GM12873 (cell line): ENCODE measurements around the gene SDHAF2.

ENCODE experiments used
- TF ChIP-seq, protein P1 (sequence below): IDR thresholded peaks from 2 replicates; pipeline ENCODE4 v1.5.1; 2012; ENCODE audit warnings: low read depth, mild to moderate bottlenecking, moderate library complexity, low read length, control low read depth; ENCODE audit not compliant: insufficient read depth; ENCODE audit errors: missing control alignments

SDHAF2 gene

DNA sequence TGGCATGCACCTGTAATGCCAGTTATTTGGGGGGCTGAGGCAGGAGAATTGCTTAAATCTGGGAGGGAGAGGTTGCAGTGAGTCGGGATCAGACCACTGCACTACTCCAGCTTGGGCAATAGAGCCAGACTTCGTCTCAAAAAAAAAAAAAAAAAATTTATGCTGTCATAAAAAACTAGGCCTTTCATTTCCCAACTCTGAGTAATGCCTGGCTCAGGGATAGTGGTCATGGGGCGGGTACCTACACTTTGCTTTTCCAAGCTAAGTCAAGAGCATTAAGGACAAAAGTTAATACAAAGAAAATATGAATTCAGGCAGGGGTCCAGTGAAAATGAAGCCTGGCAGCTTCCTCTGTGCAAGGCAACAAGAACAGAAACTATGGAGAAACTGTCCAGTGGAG, 16.4 kb upstream of the SDHAF2 start:
- TF ChIP-seq, protein P1, sequence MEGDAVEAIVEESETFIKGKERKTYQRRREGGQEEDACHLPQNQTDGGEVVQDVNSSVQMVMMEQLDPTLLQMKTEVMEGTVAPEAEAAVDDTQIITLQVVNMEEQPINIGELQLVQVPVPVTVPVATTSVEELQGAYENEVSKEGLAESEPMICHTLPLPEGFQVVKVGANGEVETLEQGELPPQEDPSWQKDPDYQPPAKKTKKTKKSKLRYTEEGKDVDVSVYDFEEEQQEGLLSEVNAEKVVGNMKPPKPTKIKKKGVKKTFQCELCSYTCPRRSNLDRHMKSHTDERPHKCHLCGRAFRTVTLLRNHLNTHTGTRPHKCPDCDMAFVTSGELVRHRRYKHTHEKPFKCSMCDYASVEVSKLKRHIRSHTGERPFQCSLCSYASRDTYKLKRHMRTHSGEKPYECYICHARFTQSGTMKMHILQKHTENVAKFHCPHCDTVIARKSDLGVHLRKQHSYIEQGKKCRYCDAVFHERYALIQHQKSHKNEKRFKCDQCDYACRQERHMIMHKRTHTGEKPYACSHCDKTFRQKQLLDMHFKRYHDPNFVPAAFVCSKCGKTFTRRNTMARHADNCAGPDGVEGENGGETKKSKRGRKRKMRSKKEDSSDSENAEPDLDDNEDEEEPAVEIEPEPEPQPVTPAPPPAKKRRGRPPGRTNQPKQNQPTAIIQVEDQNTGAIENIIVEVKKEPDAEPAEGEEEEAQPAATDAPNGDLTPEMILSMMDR = no peak

DNA sequence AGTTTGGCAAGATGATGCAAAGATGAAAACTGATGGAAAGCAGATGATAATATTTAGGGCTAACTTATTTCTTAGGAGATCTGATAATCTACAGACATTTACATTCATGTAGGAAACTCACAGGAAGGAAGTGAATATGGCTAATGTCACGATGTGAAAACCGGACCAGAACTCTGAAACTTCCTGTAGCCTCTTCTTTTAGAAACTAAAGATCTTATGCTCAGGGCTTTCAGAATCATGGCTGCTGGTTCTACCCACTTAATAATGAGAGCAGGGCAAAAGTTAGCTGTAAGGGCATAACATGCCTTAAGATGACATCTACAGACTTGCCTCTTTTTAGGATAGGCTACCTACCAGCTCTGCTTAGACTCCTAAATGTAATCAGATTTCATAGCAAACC, 15.4 kb upstream of the SDHAF2 start:
- TF ChIP-seq, protein P1 = no peak

DNA sequence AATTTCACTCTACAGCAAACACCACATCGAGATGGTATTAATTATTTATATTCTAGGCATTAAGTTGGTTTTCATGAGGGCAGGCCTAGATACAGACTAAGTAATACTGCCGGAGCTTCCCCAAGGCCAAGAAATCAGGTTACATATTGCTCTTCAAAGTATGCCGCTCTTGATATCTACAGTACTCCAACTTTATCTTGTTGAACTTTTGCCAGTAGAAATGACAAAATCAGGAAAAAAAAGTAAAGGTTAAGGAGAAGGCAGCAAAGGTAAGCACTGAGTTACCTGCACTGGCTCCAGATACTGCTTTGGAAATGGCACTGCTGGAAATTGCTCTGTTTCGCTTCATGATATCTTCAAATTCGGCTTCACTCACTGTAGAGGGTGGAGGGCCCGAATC, 14.5 kb upstream of the SDHAF2 start:
- TF ChIP-seq, protein P1 = no peak

DNA sequence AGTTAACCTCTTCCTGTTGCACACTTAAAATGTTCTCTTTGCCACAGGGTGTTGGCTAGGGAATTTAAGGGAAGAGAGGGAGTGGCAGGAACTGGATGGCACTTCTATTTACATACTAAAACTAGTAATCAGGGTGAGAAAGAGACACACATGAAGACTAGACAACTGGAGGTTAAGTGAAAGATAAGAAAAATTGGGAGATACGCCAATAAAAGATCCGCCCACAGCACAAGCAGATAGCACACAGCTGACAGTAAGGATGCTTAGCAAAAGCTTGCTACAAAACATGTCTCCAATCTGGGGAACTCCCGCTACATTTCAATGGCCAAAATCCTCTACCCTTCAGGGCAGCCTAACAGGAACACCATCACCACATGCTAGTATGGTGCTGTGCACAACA, 13.0 kb upstream of the SDHAF2 start:
- TF ChIP-seq, protein P1 = no peak

DNA sequence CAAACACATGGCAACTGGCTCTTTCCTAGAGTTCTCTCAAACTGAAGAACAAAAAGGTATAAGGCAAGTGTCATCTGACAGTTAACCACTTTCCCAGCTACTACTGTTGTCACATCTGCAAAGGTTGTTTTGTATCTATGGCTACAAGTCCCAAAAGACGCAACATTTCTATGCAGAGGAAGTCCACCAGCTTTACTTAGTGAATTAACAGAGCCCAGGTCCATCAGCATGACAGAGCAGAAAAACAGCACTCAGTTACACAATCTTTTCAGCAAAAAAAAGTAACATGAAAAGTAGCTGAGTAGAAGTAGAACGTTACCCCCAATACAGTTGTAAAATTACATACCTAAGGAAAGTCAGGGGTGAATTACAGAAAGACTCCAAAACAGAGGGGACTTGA, 12.3 kb upstream of the SDHAF2 start:
- TF ChIP-seq, protein P1 = no peak

DNA sequence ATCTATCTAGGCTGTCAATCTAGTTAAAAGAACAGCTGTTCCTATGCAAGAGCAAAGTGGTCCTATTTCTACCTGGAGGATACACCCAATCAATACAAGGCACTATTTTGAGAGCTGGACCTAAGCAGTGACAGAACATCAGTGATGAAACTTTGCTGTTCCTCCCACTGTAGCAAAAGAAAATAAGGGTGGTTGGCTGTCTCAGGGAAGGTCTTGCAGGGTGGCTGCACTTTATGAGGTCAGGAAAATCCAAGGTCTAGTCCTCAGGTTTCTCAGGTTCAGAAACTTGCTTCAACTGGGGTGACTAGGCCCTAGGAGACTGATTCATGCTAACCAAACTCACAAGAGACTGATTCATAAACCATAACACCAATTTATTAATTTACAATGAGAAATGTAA, 11.8 kb upstream of the SDHAF2 start:
- TF ChIP-seq, protein P1 = no peak

DNA sequence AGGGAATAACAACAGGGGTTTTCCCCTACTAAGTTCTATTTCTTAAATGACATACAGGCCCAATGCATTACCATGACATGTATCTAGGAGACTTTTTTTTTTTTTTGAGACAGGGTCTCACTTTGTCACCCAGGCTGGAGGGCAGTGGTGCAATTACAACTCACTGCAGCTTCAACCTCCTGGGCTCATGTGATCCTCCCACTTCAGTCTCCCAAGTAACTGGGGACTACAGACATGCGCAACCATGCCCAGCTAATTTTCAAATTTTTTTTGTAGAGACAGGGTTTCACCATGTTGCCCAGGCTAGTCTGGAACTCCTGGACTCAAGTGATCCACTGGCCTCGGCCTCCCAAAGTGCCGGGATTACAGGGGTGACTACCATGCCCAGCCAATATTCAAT, 7.7 kb upstream of the SDHAF2 start:
- TF ChIP-seq, protein P1 = no peak
